Central memory CD4-positive, alpha-beta T cell (primary cell): Measurements from ENCODE around the gene PKD1L1.
"Not testable (repeated sequence)": the region's sequence is repeated elsewhere in the genome, so short reads cannot be mapped to it uniquely, and the experiment has no call there.

Experiments used
- DNase-seq: peaks from one replicate; pipeline ENCODE4 v3.0.0; 2022

Gene PKD1L1

DNA sequence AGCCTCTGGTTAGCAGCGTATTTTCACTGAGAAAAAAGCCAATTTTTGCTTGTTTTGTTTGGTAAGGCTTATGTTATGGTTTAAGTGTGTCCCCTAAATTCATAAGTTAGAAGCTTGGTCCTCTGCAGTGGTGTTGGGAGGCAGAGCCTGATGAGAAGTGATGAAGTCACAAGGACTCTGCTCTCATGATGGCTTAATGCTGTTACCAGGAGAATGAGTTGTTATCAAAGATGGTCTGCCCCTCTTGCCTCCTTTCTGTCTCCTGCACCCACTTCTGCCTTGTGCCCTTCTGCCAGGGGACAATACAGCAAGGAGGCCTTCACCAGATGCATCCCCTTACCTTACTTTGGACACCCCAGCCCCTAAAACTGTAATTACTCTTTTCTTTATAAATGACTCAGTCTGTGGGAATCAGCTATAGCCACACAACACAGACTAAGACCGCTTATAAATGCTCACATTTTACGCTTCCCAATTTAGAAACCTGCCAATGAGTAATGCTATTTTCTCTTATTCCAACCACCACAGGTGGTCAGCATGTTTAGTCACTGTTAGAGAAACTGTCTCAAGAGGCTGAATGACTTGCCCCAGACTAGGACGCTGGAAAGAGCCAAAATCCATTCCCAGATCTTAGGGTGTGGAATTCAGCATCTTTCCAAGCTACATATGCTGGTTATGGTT lies 6.1 kb upstream of the PKD1L1 start:
- no peak for DNase-seq

DNA sequence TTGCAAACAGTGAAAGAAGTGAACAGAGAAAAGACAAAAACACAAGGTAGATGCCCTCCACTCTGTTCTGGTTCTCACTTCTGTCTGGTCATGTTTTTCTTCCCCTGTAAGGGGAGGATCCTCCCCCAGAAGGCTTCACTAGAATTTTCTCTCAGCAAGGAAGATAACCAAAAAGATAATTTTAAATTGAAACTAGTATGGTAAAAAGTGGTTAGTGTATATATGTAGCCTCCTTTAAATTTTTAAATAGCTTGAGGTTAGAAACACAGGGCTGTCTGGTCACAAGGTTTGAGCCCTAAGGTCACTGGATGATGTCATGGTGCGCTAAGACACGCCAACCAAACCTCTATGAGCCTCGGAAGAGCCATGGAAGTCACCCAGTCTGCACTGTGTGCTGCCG lies 5.6 kb upstream of the PKD1L1 start:
- no peak for DNase-seq

DNA sequence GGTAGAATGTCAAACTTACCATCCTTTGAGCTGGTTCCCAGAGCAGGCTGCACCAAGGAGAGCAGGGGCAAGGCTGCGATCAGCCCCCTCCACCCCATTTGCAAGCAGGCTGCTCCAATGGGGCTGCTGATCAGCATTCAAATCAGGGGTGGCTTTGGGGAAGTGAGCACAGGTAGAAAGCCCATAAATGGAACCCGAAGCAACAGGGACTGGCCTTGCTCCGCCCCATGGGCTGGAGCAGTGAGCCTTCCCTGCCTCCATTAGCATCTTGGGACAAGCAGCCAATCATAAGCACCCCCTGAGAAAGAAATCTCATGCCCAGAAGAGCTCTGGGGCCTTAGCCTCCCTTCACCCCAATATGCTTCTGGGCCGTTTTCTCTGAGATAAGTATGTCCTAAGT lies 4.0 kb upstream of the PKD1L1 start:
- no peak for DNase-seq

DNA sequence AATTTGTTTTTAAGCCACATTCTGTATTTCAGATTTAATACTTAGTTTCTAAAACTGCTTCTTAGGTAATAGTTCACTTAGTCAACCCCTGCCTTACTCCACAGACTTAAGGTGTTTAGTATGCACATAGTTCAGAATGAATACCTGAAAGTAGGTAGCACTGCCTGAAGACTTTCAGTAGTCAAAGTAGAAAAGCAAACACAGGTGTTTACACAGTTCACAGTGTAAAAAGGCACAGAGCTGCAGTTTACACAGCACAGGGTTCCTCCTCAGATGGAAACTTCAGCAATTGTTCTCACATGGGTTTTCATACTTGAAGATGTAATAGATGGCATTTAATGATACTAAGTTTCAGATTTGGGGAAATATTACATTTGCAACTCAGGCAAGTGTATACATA lies 3.1 kb upstream of the PKD1L1 start:
- no peak for DNase-seq

DNA sequence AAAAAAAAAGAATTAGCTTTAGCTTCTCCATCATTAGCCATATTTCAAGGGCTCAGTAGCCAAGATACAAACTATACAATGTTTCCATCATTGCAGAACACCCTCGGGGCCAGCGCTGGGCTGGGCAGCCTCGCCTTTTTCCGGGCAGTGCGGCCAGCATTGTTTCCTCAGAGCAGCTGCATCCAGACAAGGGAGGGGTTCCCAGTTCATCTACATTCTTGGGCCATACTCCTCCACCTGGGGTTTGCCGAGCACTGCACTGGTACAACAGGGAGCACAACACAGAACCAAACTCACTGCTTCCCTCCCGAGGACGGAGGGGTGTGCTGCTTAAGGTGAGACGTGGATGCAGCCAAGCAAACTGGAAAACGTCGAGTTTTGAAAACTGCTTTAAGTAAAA lies 2.4 kb upstream of the PKD1L1 start:
- DNase-seq, result no peak

DNA sequence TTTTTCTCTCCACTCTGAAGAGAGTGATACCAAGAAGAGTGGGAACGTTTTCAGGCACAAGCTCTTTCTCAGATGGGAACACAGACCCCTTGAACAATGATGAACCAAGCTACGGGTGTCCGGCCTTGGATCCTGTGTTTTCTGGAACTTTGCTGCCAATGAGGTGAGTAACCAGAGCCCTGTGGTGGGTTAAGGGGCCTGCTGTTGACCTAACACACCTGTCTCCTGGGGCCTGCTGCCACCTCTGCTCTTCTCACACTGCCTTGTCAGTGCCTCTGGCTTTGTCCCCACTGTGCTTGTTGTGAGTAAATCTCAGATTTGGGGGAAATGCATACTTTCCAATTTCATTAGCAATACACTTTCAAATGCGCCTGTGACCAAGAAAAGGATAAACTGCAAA lies 1.4 kb upstream of the PKD1L1 start:
- no peak for DNase-seq

DNA sequence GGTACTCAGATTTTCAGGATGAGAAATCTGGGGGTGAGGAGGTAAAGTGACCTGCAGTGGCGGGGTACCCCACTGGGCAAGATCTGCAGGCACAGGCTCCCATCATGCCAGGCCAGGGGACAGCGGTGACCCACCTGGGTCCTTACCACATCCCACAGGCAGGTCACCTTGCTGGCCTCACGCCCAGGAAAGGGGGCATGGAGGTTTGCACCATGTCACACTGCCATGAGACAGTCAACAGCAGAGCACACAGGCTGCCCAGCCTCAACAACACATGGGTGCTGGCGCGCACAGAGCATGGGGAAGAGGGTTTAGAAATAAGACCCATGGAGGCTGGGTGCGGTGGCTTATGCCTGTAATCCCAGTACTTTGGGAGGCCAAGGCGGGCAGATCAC lies 914 bp downstream of the PKD1L1 start:
- no peak for DNase-seq

DNA sequence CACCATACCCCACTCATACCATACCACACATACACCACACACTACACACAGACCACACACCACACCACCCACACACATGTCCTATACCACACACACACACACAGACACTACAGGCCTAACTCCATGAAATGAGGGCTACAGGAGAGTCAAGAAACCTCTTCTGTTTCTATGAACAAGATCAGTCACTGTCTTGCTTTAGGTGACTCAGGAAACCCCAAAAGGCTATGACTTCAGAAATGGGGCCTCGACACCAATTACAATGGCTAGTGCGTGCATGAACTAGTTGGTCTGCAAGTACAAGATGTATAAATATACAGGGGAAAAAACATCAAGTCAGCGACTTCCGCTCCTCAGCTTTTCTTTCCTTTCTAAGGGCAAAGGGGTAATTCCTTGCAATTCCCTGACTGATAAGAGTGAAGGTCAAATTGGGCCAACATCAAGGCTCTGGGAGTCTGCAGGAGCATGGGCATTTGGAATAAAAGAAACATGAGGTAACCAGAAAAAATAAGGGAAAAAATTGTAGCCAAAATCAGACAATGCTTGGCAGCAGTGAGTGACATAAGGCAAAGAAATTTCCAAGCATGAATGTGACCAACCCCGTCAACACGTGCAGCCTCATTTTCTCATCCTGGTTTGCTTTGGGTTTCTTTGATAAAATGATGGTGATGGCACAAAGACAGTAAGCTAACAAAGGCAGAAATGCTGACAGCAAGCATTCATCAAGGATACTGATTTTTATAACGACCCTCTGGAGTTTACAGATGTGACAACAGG lies 1.5 kb downstream of the PKD1L1 start:
- no peak for DNase-seq

DNA sequence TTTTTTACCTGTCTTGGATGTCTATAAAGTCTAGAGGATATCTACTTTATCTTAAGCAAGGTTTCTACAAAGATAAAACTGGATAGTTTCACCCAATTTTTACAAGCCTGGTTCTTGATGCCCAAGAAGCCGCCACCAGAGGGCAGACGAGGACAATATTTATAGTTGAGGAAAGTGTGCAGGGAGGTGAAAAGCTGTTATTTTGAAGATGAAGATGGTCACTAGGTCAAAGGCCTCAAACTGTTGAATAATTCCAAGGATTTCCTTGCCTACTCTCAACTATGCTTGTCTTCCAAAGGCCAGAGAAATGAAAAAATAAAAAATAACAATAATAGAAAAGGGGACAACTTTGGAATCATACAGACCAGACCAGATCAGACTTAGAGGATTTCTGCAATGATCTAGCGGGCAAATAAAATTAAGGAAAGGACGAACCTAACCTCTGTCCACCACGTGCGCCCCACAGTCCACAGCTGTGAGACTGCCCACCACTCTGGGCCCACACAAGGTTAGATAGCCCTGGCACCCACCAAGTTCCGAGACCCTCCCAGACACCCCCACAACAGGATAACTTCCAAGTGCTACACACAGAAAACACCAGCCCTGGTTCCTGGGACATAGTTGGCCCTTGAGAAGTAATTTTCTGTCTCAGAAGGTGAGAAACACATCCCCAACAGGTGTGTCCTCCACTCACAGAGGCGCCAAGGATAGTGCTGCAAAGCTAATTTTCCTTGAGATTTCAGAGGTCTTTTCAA lies 2.8 kb downstream of the PKD1L1 start:
- peak; percentile 43 for DNase-seq

DNA sequence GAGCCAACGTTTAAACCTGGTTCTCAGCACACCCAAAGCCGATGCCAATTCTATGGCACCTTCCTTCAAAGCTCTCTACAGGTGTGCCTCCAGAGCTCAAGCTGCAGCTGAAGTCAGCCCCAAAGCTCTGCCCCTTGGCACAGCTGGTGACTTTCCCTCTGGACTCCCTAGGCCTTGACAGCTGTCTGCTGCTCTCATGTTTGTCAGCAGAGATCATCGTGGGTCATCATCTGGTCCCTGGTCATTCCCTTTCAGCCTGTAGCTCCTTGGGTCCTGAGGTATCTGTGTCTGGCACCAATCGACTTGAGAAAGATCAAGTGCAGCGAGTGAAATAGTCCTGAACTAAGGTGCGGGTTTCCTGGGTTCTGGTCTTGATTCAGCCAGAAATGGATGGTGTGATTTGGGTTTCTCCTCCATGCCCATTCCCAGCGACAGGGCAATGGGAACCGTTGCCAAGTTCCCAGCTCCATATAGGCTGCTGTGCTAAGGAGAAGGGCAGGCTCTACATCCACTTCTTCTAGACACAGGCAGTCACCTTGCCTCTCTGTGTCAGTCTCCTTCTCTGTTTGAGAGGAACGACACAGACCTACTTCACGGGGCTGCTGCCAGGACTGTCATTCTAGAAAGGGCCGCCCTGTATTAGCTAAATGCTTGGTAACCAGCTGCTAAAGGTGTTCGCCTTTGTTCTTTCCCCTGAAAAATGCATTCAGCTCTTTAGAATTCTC lies 3.6 kb downstream of the PKD1L1 start:
- no peak for DNase-seq

DNA sequence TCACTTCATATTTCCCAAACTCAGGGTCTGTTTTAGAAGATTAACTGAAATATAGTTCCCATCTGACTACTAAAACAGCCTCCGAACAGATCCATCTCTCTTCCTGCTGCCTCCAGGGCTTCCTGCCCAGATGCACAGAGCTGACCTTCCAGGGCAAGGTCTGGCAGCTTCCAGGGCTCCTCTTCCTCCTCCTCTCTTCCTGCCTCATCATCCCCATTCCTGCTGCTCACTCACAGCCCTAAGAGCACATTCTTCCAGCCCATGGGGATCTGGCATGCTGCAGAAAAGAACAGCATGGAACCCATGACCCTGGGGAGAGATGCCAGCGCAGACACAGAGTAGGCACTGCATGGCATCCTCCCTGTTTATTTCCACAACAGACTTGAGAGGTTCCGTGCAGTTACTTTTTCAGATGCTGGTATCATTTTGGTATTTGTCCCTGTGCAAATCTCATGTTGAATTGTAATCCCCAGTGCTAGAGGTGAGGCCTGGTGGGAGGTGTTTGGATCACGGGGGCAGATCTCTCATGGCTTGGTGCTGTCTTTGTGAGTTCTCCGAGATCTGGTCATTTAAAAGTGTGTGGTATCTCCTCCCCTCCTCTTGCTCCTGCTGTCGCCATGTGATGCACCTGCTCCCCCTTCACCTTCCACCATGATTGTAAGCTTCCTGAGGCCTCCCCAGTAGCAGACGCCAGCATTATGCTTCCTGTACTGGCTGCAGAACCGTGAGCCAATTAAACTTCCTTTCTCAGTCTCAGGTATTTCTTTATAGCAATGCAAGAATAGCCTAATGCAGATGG lies 4.4 kb downstream of the PKD1L1 start:
- DNase-seq, result no peak

DNA sequence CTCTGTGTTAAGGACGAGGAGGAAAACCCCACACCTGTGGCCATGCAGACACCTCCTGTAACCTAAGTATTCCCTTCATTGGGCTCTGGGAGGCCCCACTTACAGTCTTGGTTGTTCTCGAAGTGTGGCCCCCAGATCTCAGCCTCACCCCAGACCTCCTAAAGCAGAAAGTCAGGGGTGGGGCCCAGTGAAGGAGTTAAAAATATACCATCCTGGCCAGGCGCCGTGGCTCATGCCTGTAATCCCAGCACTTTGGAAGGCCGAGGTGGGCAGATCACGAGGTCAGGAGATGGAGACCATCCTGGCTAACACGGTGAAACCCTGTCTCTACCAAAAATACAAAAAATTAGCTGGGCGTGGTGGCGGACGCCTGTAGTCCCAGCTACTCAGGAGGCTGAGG lies 5.6 kb downstream of the PKD1L1 start:
- not testable (repeated sequence) for DNase-seq

DNA sequence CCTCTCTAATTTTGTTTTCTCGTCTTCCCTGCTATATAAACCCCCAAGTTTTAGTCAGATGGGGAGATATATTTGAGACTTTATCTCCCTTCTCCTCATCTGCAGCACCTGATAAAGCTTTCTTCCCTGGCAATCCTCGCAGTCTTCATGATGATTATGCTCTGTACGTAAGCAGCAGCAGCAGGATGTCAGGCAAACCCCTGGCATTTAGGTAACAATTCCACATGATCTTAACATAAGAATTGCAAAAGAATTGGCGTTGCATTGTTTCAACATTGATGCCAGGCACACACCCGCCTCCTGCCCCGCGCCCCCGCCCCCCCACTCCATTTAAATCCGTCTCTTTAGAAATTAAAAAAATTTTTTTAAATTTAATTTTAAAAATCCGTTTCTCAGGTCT lies 6.1 kb downstream of the PKD1L1 start:
- no peak for DNase-seq

DNA sequence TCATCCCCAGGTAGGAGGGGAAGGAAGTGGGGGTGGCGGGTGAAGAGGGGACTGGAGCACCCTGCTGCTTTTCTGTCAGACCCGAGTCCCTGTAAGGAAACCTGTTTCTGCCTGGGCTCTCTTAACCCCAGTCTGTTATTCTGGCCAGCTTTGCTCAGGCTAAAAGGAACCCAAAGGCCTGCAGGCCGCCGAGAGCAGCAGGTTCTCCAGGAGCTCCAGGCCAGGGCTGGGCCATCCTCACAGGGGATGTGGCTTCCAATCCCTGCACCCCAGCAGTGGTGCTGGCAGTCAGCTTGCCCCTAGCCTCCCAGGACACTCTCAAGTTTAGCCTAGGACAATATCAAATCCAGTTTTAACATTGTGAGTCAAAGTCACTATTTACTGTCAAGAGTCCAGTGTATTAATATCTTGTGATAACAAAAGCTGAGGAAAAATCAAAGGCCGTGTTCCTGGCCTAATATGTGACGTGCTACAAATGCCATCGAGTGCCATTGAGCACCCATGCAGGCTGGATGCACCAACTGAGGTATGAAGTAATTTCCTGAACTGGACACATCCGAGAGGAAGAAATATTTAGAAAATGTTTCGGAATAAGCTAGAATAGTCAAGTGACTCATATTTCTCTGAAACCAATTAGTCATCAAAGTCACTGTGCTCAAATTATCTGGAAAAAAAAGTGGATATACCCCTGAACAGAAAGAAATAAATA lies 7.0 kb downstream of the PKD1L1 start:
- no peak for DNase-seq

DNA sequence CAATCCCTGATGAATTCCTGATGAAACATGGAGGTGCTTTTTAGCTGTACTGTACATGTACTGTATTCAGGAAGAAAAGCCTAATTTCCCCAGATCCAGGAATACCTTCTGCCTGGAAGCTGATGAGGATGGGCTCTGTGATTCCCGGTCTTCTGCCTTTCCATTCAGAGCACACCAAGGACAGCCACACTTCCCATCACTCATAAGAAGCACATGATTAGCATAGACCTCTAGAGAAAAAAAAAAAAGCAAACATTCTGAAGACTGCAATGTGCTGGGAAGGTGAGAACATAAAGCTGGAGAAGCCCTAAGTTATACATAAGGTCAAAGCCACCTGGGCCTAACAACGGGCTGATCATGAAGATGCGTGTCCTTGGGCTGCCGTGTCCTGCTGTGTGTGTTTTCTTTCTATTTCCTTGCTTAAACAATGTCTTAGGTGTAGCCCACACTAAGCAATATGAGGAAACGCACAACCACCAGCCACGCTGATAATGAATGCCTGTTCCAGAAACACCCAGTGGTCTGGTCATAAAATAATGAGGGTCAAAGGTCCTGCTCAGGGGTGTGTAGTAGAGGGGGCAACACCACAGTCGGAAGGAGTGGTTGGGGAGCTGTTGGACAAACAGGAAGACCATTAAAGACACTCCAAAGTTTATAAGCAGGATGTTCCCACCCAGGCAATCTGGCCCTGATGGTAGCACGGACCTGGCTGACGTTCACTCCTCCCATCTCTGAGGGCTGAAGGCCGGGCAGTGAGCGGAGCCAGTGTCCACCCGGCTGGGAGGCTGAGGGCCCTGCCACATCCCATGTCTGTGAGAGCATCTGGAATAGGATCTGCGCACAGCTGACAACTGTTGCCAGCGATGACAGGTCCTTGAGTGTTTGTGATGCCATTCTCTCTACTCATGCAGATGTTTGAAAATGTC lies 7.9 kb downstream of the PKD1L1 start:
- DNase-seq, result no peak

DNA sequence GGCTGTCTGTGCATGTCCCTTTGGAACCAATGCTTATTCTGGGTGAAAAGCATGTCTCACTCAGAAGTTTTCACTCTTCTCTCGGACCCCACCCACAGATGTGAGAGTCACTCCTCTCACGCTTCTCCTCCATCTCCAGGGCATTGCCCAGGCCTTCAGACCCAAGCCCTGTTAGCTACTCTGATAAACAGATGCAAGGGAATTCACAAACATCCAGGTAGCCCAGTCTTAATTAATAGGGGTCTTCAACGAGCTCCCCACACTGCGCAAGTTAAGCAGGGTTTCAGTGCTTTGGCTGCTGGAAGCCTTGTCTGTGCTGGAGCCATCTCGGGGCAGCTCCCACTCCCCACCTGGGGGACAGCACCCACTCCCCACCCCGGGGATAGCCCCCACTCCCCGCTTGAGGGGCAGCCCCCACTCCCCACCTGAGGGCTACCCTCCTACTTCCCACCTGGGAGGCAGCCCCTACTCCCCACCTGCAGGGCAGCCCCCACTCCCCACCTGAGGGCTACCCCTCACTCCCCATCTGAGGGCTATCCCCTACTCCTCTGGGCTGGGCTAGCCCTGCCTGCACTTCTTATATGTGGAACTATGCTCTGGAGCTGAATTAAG lies 8.7 kb downstream of the PKD1L1 start:
- DNase-seq, result no peak

DNA sequence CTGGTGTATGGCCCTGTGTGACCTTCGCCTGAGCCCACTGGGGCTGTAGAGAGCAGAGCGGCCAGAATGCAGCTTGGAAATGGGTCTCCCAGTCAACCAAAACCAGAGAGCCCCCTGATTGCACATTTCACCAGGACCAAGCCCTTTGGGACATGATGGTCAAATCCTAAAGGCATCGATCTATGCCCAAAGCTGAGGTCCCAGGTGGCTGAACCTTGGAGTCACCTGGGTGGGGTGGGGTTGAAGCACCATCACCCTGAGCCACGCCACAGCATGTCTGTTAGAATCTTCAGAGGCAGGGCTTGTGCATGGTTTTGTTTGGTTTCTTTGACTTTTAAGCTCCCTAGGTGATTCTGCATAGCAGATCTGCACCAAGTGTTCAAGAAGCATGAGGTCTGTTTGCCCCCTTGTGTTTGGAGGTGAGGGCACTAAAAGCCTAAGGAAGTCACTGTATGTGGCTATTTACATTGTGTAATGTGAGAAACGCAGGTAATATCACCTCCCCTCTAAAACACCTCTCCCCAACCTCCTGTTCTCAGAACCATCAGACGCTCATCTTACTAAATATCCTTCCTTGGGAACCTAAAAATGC lies 9.6 kb downstream of the PKD1L1 start:
- no peak for DNase-seq

DNA sequence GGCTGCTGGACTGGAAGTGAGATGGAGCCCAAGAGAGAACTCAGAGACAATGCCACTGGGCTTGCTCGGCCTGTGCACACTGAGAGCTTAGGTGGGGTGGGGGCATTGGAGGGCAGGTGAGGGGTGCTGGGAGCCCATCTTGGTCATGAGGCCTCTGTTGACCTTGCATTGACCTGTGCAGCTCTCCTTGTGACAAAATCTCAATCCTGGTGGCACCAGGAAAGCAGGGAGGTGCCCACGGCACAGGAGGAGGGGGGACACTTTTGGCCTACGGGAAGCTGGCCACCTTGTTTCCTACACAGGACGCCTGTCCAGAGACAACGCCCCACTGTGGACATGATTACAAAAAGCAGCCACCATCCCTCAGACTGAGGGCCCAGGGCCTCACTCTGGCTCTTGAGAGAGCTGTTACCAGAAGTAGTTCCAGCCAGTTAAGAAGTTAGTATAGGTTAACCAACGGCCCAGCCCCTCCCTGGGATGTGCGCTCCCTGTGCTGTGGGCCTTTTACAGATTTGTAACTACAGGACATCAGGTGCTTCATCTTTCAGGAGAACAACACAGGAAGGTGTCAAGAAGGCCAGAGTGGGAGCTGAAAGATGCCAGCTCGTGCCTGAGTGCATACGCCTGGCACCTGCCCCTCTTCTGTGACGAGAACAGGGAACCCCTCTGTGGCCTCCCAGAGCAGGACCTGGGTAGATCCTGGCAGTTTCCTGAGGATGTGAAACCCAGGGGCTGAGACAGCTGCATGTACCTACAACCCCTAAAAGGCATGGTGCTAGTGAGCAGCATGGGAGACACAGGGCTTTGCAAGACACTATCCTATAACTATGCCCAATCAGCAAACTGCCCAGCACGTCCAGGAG lies 10.3 kb downstream of the PKD1L1 start:
- DNase-seq, result no peak
